Measurements from ENCODE around the gene TCF12.

The TCF12 gene

DNA sequence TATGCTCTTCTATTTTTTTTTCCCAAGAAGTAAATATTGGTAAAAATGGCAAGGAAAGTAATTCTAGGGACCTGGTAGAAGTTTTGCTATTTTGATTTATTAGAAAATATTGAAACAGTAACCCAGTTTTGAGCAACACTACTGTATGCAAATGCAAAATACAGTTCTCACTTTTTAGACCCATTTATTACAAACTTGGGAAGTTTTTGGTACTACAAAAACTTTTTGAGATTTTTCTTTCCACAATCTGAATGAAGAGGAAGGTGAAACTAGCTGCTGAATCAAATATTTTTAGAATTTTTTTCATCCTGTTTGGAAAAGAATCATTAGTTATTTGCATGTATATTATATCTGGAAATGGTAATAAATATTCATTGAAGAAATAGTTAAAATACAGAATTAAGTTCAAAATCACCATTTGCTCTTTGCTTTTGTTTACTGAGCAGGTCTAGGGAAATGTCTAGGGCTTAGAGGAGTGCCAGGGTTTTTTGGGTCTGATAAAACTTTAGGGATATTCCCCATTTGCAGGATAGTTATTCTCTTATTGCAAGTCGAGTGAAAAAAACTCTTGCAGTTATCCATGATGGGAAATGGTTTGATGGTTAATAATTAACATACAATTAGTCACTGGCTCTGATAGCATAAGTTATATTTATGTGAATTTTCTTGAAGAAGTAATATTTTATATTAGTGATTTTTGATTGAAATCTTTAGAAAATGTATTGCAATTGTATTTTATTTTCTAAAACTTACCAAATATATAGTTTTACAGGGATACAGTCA lies 47.0 kb downstream of the TCF12 start:
- TF ChIP-seq, protein P1, sequence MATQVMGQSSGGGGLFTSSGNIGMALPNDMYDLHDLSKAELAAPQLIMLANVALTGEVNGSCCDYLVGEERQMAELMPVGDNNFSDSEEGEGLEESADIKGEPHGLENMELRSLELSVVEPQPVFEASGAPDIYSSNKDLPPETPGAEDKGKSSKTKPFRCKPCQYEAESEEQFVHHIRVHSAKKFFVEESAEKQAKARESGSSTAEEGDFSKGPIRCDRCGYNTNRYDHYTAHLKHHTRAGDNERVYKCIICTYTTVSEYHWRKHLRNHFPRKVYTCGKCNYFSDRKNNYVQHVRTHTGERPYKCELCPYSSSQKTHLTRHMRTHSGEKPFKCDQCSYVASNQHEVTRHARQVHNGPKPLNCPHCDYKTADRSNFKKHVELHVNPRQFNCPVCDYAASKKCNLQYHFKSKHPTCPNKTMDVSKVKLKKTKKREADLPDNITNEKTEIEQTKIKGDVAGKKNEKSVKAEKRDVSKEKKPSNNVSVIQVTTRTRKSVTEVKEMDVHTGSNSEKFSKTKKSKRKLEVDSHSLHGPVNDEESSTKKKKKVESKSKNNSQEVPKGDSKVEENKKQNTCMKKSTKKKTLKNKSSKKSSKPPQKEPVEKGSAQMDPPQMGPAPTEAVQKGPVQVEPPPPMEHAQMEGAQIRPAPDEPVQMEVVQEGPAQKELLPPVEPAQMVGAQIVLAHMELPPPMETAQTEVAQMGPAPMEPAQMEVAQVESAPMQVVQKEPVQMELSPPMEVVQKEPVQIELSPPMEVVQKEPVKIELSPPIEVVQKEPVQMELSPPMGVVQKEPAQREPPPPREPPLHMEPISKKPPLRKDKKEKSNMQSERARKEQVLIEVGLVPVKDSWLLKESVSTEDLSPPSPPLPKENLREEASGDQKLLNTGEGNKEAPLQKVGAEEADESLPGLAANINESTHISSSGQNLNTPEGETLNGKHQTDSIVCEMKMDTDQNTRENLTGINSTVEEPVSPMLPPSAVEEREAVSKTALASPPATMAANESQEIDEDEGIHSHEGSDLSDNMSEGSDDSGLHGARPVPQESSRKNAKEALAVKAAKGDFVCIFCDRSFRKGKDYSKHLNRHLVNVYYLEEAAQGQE (IDR thresholded peaks at IDR 0.05; ENCODE audit: insufficient replicate concordance, low read depth): no peak
- no peak for TF ChIP-seq CTCF (IDR thresholded peaks at IDR 0.05; ENCODE audit: insufficient read depth, low read length)
- TF ChIP-seq SPI1 (IDR thresholded peaks at IDR 0.05; ENCODE audit: borderline replicate concordance, low read depth): no peak
- no peak for TF ChIP-seq GABPA (IDR thresholded peaks at IDR 0.05; ENCODE audit: low read depth)
- no peak for TF ChIP-seq POLR2AphosphoS5 (IDR thresholded peaks at IDR 0.05; ENCODE audit: low read depth)
- H3K27ac ChIP-seq (replicated peaks): no peak overlapping the region
- H3K27me3 ChIP-seq (ENCODE audit: insufficient read depth, poor library complexity, severe bottlenecking): no peaks in the 10 kb centered on the region

DNA sequence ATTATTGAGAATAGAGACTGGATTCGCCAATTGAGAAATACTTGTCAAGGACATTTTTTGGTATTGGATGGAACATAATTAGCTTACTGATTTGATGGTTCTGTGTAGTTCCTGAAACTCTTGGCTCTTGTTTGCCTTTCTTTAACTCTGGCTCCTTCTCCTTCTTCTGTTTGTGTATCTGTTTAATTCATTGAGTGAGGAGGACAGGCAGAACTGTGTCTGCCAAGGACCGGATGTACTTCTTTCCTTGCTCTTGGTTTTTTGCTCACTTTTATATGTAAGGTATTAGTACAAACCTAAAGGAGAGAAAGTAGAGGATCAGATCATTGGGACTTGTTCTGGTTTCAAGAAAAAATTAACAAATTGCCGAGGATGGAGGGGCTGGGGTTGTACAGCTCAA lies 48.9 kb downstream of the TCF12 start:
- DNase-seq (ENCODE audit: low read depth in 1 of 2, low spot score in 1 of 2): no peak
- no peak overlapping the region for H3K27ac ChIP-seq (replicated peaks)
- TF ChIP-seq SPI1 (IDR thresholded peaks at IDR 0.05; ENCODE audit: borderline replicate concordance, low read depth) (no peak), CTCF (IDR thresholded peaks at IDR 0.05; ENCODE audit: insufficient read depth, low read length) (no peak)
- TF ChIP-seq, protein P1 (IDR thresholded peaks at IDR 0.05; ENCODE audit: insufficient replicate concordance, low read depth): no peak
- no peak overlapping the region for H3K4me3 ChIP-seq (replicated peaks; ENCODE audit: insufficient read depth, low read length)
- no peaks in the 10 kb centered on the region for H3K27me3 ChIP-seq (ENCODE audit: insufficient read depth, poor library complexity, severe bottlenecking)

More for the DNA sequence above, 47.0 kb downstream of the TCF12 start:
- no peak for DNase-seq (ENCODE audit: low read depth in 1 of 2, low spot score in 1 of 2)
- H3K4me3 ChIP-seq (replicated peaks; ENCODE audit: insufficient read depth, low read length): no peak overlapping the region

GRCh38 chr15:56968256-56968655 lies 49.8 kb downstream of the TCF12 start:
- no peak for DNase-seq (ENCODE audit: low read depth in 1 of 2, low spot score in 1 of 2)
- no peak overlapping the region for H3K27ac ChIP-seq (replicated peaks)
- no peak for TF ChIP-seq CTCF (IDR thresholded peaks at IDR 0.05; ENCODE audit: insufficient read depth, low read length)
- TF ChIP-seq SPI1 (IDR thresholded peaks at IDR 0.05; ENCODE audit: borderline replicate concordance, low read depth): no peak
- TF ChIP-seq, protein P1 (IDR thresholded peaks at IDR 0.05; ENCODE audit: insufficient replicate concordance, low read depth): no peak
- no peak for TF ChIP-seq POLR2AphosphoS5 (IDR thresholded peaks at IDR 0.05; ENCODE audit: low read depth)
- TF ChIP-seq GABPA (IDR thresholded peaks at IDR 0.05; ENCODE audit: low read depth): no peak
- H3K4me3 ChIP-seq (replicated peaks; ENCODE audit: insufficient read depth, low read length): no peak overlapping the region
- no peaks in the 10 kb centered on the region for H3K27me3 ChIP-seq (ENCODE audit: insufficient read depth, poor library complexity, severe bottlenecking)

All from HL-60 (cell line).